Progenitor cell of endocrine pancreas (in vitro differentiated cells): ENCODE data around the gene NXF1. TPM values are rescaled to one million over a fixed set of nuclear protein-coding genes. Genes with fewer than 3 reads are reported as not detected.

ENCODE experiments used
- DNase-seq: peaks from one replicate; pipeline ENCODE4 v3.0.0; 2021; ENCODE audit warnings: low spot score; ENCODE audit not compliant: unreplicated experiment
- H3K27ac Mint-ChIP-seq: 2 replicates; pipeline ENCODE4 v1.8.0; 2021; ENCODE audit warnings: mild to moderate bottlenecking, moderate library complexity, mixed read lengths
- H3K27me3 Mint-ChIP-seq: 2 replicates; pipeline ENCODE4 v1.8.0; 2021; ENCODE audit warnings: mixed read lengths
- H3K36me3 Mint-ChIP-seq: 2 replicates; pipeline ENCODE4 v1.8.0; 2022; ENCODE audit warnings: mixed read lengths; ENCODE audit not compliant: insufficient read depth
- H3K4me1 Mint-ChIP-seq: 2 replicates; pipeline ENCODE4 v1.8.0; 2021; ENCODE audit warnings: low read depth, mixed read lengths
- H3K4me3 Mint-ChIP-seq: 2 replicates; pipeline ENCODE4 v1.8.0; 2021; ENCODE audit warnings: low read depth, mild to moderate bottlenecking, moderate library complexity, mixed read lengths
- H3K9me3 Mint-ChIP-seq: 2 replicates; pipeline ENCODE4 v1.8.0; 2021; ENCODE audit warnings: low read depth, mixed read lengths
- CTCF ChIP-seq: fragments of 200-600 bp; sonication (generic); IDR thresholded peaks from one replicate; pipeline ENCODE4 v1.5.0; 2021; ENCODE audit warnings: antibody characterized with exemption, mild to moderate bottlenecking; ENCODE audit not compliant: unreplicated experiment
- total RNA-seq: library from RNA; stranded (reverse); gene quantifications from 2 replicates; pipeline ENCODE4 v1.2.1, GENCODE V29; 2021

The NXF1 gene
- total RNA-seq, 1 donor from 2014 or later, result 130 TPM

- Mint-ChIP-seq H3K4me1 (peaks cover 8% of the 10 kb centered on the region), H3K4me3 (no peak overlapping the region), H3K9me3 (no peaks in the 10 kb centered on the region), H3K27me3 (no peaks in the 10 kb centered on the region), H3K27ac (peak overlapping the region; percentile 56), H3K36me3 (peaks cover 36% of the 10 kb centered on the region)
- DNase-seq, result no peak
- no peak for TF ChIP-seq CTCF
These were observed 9.0 kb downstream of the NXF1 start for GRCh38 chr11:62796281-62796680.

- Mint-ChIP-seq H3K4me3 (no peak overlapping the region), H3K36me3 (peaks cover 29% of the 10 kb centered on the region), H3K9me3 (no peaks in the 10 kb centered on the region), H3K27me3 (no peaks in the 10 kb centered on the region), H3K27ac (peak overlapping the region; percentile 41), H3K4me1 (peaks cover 17% of the 10 kb centered on the region)
- no peak for TF ChIP-seq CTCF
- DNase-seq, result no peak
These were observed 11.0 kb downstream of the NXF1 start for GRCh38 chr11:62794201-62794775.

DNA sequence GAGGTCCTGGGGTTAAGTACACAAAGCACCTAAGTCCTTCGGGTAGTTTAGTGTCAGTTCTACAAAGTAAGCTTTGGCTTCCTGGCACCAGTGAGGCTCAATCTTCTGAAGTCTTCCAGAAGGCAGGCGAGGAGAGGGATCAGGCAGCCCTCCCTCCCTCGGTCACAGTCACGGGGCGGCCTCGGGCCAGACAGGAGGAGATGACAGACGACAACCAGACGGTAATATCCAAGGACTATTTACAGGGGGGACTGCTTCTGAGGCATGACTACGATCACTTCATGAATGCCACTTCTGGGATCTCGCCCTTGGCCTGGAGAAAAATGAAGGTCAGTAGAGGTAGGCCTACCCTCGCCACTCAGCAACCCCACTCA is 13.1 kb downstream of the NXF1 start:
- H3K9me3 Mint-ChIP-seq, result no peaks in the 10 kb centered on the region
- peaks cover 22% of the 10 kb centered on the region for H3K36me3 Mint-ChIP-seq
- TF ChIP-seq CTCF, result no peak
- peak overlapping the region; percentile 86 for H3K4me3 Mint-ChIP-seq
- H3K27me3 Mint-ChIP-seq, result no peaks in the 10 kb centered on the region
- no peak for DNase-seq
- H3K4me1 Mint-ChIP-seq, result peaks cover 22% of the 10 kb centered on the region
- H3K27ac Mint-ChIP-seq, result peak overlapping the region; percentile 91

- H3K4me3 Mint-ChIP-seq, result peak within 1 kb of the TSS; percentile 86
- no peaks in the 10 kb centered on the region for H3K27me3 Mint-ChIP-seq
- H3K36me3 Mint-ChIP-seq, result peaks cover 22% of the 10 kb centered on the region
- TF ChIP-seq CTCF, result peak; percentile 26
- DNase-seq, result peak; percentile 72
- peak within 1 kb of the TSS; percentile 91 for H3K27ac Mint-ChIP-seq
- H3K9me3 Mint-ChIP-seq, result no peaks in the 10 kb centered on the region
- peaks cover 22% of the 10 kb centered on the region for H3K4me1 Mint-ChIP-seq
These were observed 13.6 kb downstream of the NXF1 start, which contains the start of gene TMEM223 for GRCh38 chr11:62791501-62792201. TMEM223 (minus strand) TSS chr11:62792006; CDS start chr11:62791994, 12 bp downstream.

GRCh38 chr11:62789576-62789975 is 15.7 kb downstream of the NXF1 start:
- H3K4me3 Mint-ChIP-seq, result peak overlapping the region; percentile 68
- H3K36me3 Mint-ChIP-seq, result peaks cover 11% of the 10 kb centered on the region
- no peak for TF ChIP-seq CTCF
- DNase-seq, result no peak
- H3K27ac Mint-ChIP-seq, result peak overlapping the region; percentile 98
- peaks cover 24% of the 10 kb centered on the region for H3K4me1 Mint-ChIP-seq
- no peaks in the 10 kb centered on the region for H3K27me3 Mint-ChIP-seq
- H3K9me3 Mint-ChIP-seq, result no peaks in the 10 kb centered on the region
